ENCODE results near the gene VPS51. TPM values are rescaled to one million over a fixed set of nuclear protein-coding genes. Genes with fewer than 3 reads are reported as not detected.

The VPS51 gene
- total RNA-seq (100 to 1,000 TPM; 102 to 158 TPM), polyA plus RNA-seq (10 to 100 TPM; 33.2 to 66.0 TPM)

GRCh38 chr11:65095974-65096806, at the start of gene VPS51:
Gene VPS51, plus strand, starts transcription at chr11:65096214. Its CDS starts 37 bp downstream, at chr11:65096251.
- TF ChIP-seq RAD21 (IDR thresholded peaks at IDR 0.05): peak in 1 of 2 donors; percentile 34
- TF ChIP-seq, protein P1, sequence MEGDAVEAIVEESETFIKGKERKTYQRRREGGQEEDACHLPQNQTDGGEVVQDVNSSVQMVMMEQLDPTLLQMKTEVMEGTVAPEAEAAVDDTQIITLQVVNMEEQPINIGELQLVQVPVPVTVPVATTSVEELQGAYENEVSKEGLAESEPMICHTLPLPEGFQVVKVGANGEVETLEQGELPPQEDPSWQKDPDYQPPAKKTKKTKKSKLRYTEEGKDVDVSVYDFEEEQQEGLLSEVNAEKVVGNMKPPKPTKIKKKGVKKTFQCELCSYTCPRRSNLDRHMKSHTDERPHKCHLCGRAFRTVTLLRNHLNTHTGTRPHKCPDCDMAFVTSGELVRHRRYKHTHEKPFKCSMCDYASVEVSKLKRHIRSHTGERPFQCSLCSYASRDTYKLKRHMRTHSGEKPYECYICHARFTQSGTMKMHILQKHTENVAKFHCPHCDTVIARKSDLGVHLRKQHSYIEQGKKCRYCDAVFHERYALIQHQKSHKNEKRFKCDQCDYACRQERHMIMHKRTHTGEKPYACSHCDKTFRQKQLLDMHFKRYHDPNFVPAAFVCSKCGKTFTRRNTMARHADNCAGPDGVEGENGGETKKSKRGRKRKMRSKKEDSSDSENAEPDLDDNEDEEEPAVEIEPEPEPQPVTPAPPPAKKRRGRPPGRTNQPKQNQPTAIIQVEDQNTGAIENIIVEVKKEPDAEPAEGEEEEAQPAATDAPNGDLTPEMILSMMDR (IDR thresholded peaks at IDR 0.05; ENCODE audit: low read depth, low read length, missing input control): no peak
- peak; percentile 62 for TF ChIP-seq NR2F2 (IDR thresholded peaks at IDR 0.05)
- TF ChIP-seq HNF4A (conservative IDR thresholded peaks at IDR 0.05): peak; percentile 66 to 76
- TF ChIP-seq RXRA (IDR thresholded peaks at IDR 0.05): peak; percentile 68 to 78
- TF ChIP-seq ATF3 (IDR thresholded peaks at IDR 0.05): peak; percentile 63
- peak; percentile 78 for TF ChIP-seq MAX (IDR thresholded peaks at IDR 0.05)
- TF ChIP-seq HNF4G (IDR thresholded peaks at IDR 0.05): peak; percentile 51
- peak in 1 of 2 donors; percentile 51 for TF ChIP-seq JUND (IDR thresholded peaks at IDR 0.05)
- peak; percentile 96 to 98 for TF ChIP-seq GABPA (IDR thresholded peaks at IDR 0.05 in 1 of 2, conservative IDR thresholded peaks at IDR 0.05 in 1 of 2)
- TF ChIP-seq EGR1 (IDR thresholded peaks at IDR 0.05; ENCODE audit: low read depth in 2 of 2): peak; percentile 21 to 31
- TF ChIP-seq YY1 (IDR thresholded peaks at IDR 0.05): peak; percentile 96
- peak; percentile 41 for TF ChIP-seq FOXA2 (IDR thresholded peaks at IDR 0.05)
- TF ChIP-seq REST (IDR thresholded peaks at IDR 0.05): peak; percentile 68
- peak; percentile 64 for TF ChIP-seq TAF1 (conservative IDR thresholded peaks at IDR 0.05)
- TF ChIP-seq SP1 (IDR thresholded peaks at IDR 0.05): peak; percentile 70
- peak; percentile 72 for TF ChIP-seq FOXA1 (IDR thresholded peaks at IDR 0.05)
- TF ChIP-seq, protein P2, sequence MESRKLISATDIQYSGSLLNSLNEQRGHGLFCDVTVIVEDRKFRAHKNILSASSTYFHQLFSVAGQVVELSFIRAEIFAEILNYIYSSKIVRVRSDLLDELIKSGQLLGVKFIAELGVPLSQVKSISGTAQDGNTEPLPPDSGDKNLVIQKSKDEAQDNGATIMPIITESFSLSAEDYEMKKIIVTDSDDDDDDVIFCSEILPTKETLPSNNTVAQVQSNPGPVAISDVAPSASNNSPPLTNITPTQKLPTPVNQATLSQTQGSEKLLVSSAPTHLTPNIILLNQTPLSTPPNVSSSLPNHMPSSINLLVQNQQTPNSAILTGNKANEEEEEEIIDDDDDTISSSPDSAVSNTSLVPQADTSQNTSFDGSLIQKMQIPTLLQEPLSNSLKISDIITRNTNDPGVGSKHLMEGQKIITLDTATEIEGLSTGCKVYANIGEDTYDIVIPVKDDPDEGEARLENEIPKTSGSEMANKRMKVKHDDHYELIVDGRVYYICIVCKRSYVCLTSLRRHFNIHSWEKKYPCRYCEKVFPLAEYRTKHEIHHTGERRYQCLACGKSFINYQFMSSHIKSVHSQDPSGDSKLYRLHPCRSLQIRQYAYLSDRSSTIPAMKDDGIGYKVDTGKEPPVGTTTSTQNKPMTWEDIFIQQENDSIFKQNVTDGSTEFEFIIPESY (IDR thresholded peaks at IDR 0.05): peak; percentile 79
- Histone ChIP-seq H3K4me3 (ENCODE audit: low read depth in 1 of 3, low read length in 3 of 3) (peak within 1 kb of the TSS; percentile 72 to 85 (median 80)), H3K36me3 (ENCODE audit: control insufficient read depth in 4 of 4, insufficient read depth in 3 of 4, low read depth in 1 of 4, low read length in 3 of 4) (peaks cover 0 to 6% (median 0%) of the 10 kb centered on the region in 4 donors), H3K27ac (ENCODE audit: low read depth in 1 of 2, low read length in 2 of 2) (peak within 1 kb of the TSS; percentile 82 to 88), H3K9ac (ENCODE audit: low read depth in 1 of 2, low read length in 2 of 2) (peak within 1 kb of the TSS; percentile 31 to 55), H3K9me3 (ENCODE audit: control insufficient read depth in 4 of 4, low read length in 3 of 4) (no peaks in the 10 kb centered on the region), H3K27me3 (ENCODE audit: control insufficient read depth in 4 of 4, insufficient read depth in 4 of 4, low read length in 3 of 4) (no peaks in the 10 kb centered on the region), H3K4me1 (ENCODE audit: control insufficient read depth in 4 of 4, insufficient read depth in 4 of 4, low read length in 3 of 4) (peaks cover 2 to 18% (median 17%) of the 10 kb centered on the region in 4 donors)
- peak; percentile 94 for DNase-seq (ENCODE audit: low spot score)
- under 1% methylated on average over 52 of the region's 52 CpGs for WGBS

All from liver (tissue), 9 donors.